Mesendoderm (in vitro differentiated cells): ENCODE results near the gene TGFB1I1.

ENCODE experiments used
- DNase-seq: peaks from one replicate; pipeline ENCODE4 v3.0.0; 2013
- H2AK5ac ChIP-seq: 2 replicates; pipeline ENCODE4 v1.6.1; 2013; ENCODE audit warnings: low read length, inconsistent platforms
- H2BK120ac ChIP-seq: 2 replicates; pipeline ENCODE4 v1.6.1; 2013; ENCODE audit warnings: low read depth, mild to moderate bottlenecking, low read length, moderate library complexity, mixed read lengths
- H2BK15ac ChIP-seq: replicated peaks from 2 replicates; pipeline ENCODE4 v1.6.1; 2013; ENCODE audit warnings: low read depth, mild to moderate bottlenecking, moderate library complexity
- H2BK5ac ChIP-seq: 2 replicates; pipeline ENCODE4 v1.6.1; 2013; ENCODE audit warnings: low read length, inconsistent platforms
- H3K18ac ChIP-seq: 2 replicates; pipeline ENCODE4 v1.6.1; 2013; ENCODE audit warnings: mild to moderate bottlenecking, low read length, mixed read lengths
- H3K23ac ChIP-seq: one replicate; pipeline ENCODE4 v1.6.1; 2013; ENCODE audit warnings: low read length
- H3K27ac ChIP-seq: 2 replicates; pipeline ENCODE4 v1.5.1; 2013; ENCODE audit warnings: low read depth, mild to moderate bottlenecking, inconsistent platforms, low read length, moderate library complexity
- H3K27me3 ChIP-seq: 2 replicates; pipeline ENCODE4 v1.6.1; 2013; ENCODE audit warnings: low read length, control low read depth, mild to moderate bottlenecking, inconsistent platforms; ENCODE audit not compliant: insufficient read depth, poor library complexity
- H3K36me3 ChIP-seq: 2 replicates; pipeline ENCODE4 v1.6.1; 2013; ENCODE audit warnings: low read length, inconsistent platforms; ENCODE audit not compliant: control insufficient read depth, insufficient read depth
- H3K4ac ChIP-seq: one replicate; pipeline ENCODE4 v1.6.1; 2013; ENCODE audit warnings: low read depth, mild to moderate bottlenecking, low read length, moderate library complexity
- H3K4me1 ChIP-seq: 2 replicates; pipeline ENCODE4 v1.6.1; 2013; ENCODE audit warnings: low read depth, low read length, inconsistent platforms; ENCODE audit not compliant: control insufficient read depth
- H3K4me2 ChIP-seq: 2 replicates; pipeline ENCODE4 v1.6.1; 2013; ENCODE audit warnings: low read length
- H3K4me3 ChIP-seq: 2 replicates; pipeline ENCODE4 v1.5.1; 2013; ENCODE audit warnings: mild to moderate bottlenecking, low read length
- H3K56ac ChIP-seq: one replicate; pipeline ENCODE4 v1.6.1; 2013; ENCODE audit warnings: low read length
- H3K79me1 ChIP-seq: 2 replicates; pipeline ENCODE4 v1.6.1; 2013; ENCODE audit warnings: low read length, inconsistent platforms
- H3K79me2 ChIP-seq: 2 replicates; pipeline ENCODE4 v1.6.1; 2013; ENCODE audit warnings: mild to moderate bottlenecking, low read length; ENCODE audit not compliant: control insufficient read depth, insufficient read depth
- H3K9ac ChIP-seq: 2 replicates; pipeline ENCODE4 v1.6.1; 2013; ENCODE audit warnings: low read length, inconsistent platforms
- H4K5ac ChIP-seq: one replicate; pipeline ENCODE4 v1.6.1; 2013; ENCODE audit warnings: low read length
- H4K8ac ChIP-seq: one replicate; pipeline ENCODE4 v1.6.1; 2013; ENCODE audit warnings: low read depth, mild to moderate bottlenecking, control low read depth, low read length, moderate library complexity
- WGBS: extraction: QIAGEN DNeasy Blood & Tissue Kit; methylation state at CpG from one replicate; pipeline ENCODE4 v1.1.7; 2013; ENCODE audit warnings: low lambda C conversion rate, missing lambda C conversion rate; ENCODE audit not compliant: insufficient coverage; ENCODE audit errors: extremely low coverage; 5-methylcytosine and 5-hydroxymethylcytosine counted together

TGFB1I1 gene

GRCh38 chr16:31453255-31454204 lies 18.4 kb upstream of the TGFB1I1 start:
- H3K23ac ChIP-seq: no peak overlapping the region
- no peak overlapping the region for H3K27ac ChIP-seq
- peak; percentile 81 for DNase-seq
- WGBS: no CpG with 5 or more reads among the region's 20 CpGs
- H3K27me3 ChIP-seq: no peaks in the 10 kb centered on the region
- H3K56ac ChIP-seq: peak overlapping the region; percentile 72
- H3K9ac ChIP-seq: peak overlapping the region; percentile 39
- H2BK15ac ChIP-seq: no peak overlapping the region
- H3K4me1 ChIP-seq: peaks cover 10% of the 10 kb centered on the region
- H3K18ac ChIP-seq: no peak overlapping the region
- peaks cover 25% of the 10 kb centered on the region for H3K79me2 ChIP-seq
- no peak overlapping the region for H3K4ac ChIP-seq
- no peak overlapping the region for H3K4me3 ChIP-seq
- H2AK5ac ChIP-seq: peak overlapping the region; percentile 74
- no peak overlapping the region for H4K8ac ChIP-seq
- no peak overlapping the region for H2BK120ac ChIP-seq
- peak overlapping the region; percentile 1 for H2BK5ac ChIP-seq
- H3K36me3 ChIP-seq: no peaks in the 10 kb centered on the region
- no peak overlapping the region for H3K4me2 ChIP-seq
- peaks cover 24% of the 10 kb centered on the region for H3K79me1 ChIP-seq
- H4K5ac ChIP-seq: no peak overlapping the region

GRCh38 chr16:31455601-31456314 lies 16.2 kb upstream of the TGFB1I1 start:
- no peak overlapping the region for H2BK5ac ChIP-seq
- no peak overlapping the region for H4K8ac ChIP-seq
- no peak overlapping the region for H3K27ac ChIP-seq
- peaks cover 25% of the 10 kb centered on the region for H3K79me2 ChIP-seq
- no peaks in the 10 kb centered on the region for H3K36me3 ChIP-seq
- H3K18ac ChIP-seq: no peak overlapping the region
- H3K23ac ChIP-seq: no peak overlapping the region
- peaks cover 12% of the 10 kb centered on the region for H3K4me1 ChIP-seq
- WGBS: no CpG with 5 or more reads among the region's 17 CpGs
- no peak overlapping the region for H2AK5ac ChIP-seq
- no peak overlapping the region for H3K4ac ChIP-seq
- H4K5ac ChIP-seq: no peak overlapping the region
- peak overlapping the region; percentile 18 for H3K9ac ChIP-seq
- H3K27me3 ChIP-seq: no peaks in the 10 kb centered on the region
- no peak overlapping the region for H2BK15ac ChIP-seq
- peak; percentile 60 for DNase-seq
- no peak overlapping the region for H3K4me3 ChIP-seq
- H2BK120ac ChIP-seq: no peak overlapping the region
- no peak overlapping the region for H3K4me2 ChIP-seq
- H3K79me1 ChIP-seq: peaks cover 24% of the 10 kb centered on the region
- peak overlapping the region; percentile 18 for H3K56ac ChIP-seq

- H3K23ac ChIP-seq: no peak overlapping the region
- no peak overlapping the region for H3K4me2 ChIP-seq
- no peak overlapping the region for H2AK5ac ChIP-seq
- H2BK120ac ChIP-seq: no peak overlapping the region
- no peak overlapping the region for H3K18ac ChIP-seq
- H3K79me1 ChIP-seq: peaks cover 24% of the 10 kb centered on the region
- H3K27ac ChIP-seq: no peak overlapping the region
- whole genome bisulfite sequencing: no CpG with 5 or more reads among the region's 8 CpGs
- peak; percentile 17 for DNase-seq
- peak overlapping the region; percentile 19 for H3K9ac ChIP-seq
- H3K27me3 ChIP-seq: no peaks in the 10 kb centered on the region
- no peak overlapping the region for H2BK15ac ChIP-seq
- no peak overlapping the region for H2BK5ac ChIP-seq
- no peak overlapping the region for H3K56ac ChIP-seq
- H3K4me1 ChIP-seq: peaks cover 12% of the 10 kb centered on the region
- no peak overlapping the region for H4K8ac ChIP-seq
- H4K5ac ChIP-seq: no peak overlapping the region
- H3K36me3 ChIP-seq: no peaks in the 10 kb centered on the region
- H3K4me3 ChIP-seq: no peak overlapping the region
- peaks cover 25% of the 10 kb centered on the region for H3K79me2 ChIP-seq
- no peak overlapping the region for H3K4ac ChIP-seq
Observed at GRCh38 chr16:31456988-31457360, 15.0 kb upstream of the TGFB1I1 start.

- no CpG with 5 or more reads among the region's 42 CpGs for WGBS
- Histone ChIP-seq H3K4me1 (peaks cover 11% of the 10 kb centered on the region), H2BK15ac (no peak overlapping the region)
Observed at GRCh38 chr16:31458073-31458843, 13.7 kb upstream of the TGFB1I1 start.

GRCh38 chr16:31458844-31459686 lies 12.9 kb upstream of the TGFB1I1 start, which contains the start of gene ARMC5:
TSS of gene ARMC5 (plus strand) at chr16:31459501. CDS start at chr16:31459525, 24 bp downstream.
- WGBS: no CpG with 5 or more reads among the region's 91 CpGs
- Histone ChIP-seq H3K27me3 (no peaks in the 10 kb centered on the region), H3K9ac (peak within 1 kb of the TSS; percentile 96), H2BK15ac (no peak within 1 kb of the TSS), H3K4me2 (peak within 1 kb of the TSS; percentile 95), H2BK5ac (peak within 1 kb of the TSS; percentile 97), H2AK5ac (peak within 1 kb of the TSS; percentile 56), H3K4me1 (peaks cover 6% of the 10 kb centered on the region), H4K8ac (no peak within 1 kb of the TSS), H3K27ac (peak within 1 kb of the TSS; percentile 89), H3K79me1 (peaks cover 24% of the 10 kb centered on the region), H3K23ac (peak within 1 kb of the TSS; percentile 81), H3K4ac (peak within 1 kb of the TSS; percentile 94), H2BK120ac (peak within 1 kb of the TSS; percentile 17), H3K56ac (peak within 1 kb of the TSS; percentile 99), H4K5ac (peak within 1 kb of the TSS; percentile 21), H3K79me2 (peaks cover 25% of the 10 kb centered on the region), H3K4me3 (peak within 1 kb of the TSS; percentile 76), H3K18ac (peak within 1 kb of the TSS; percentile 44), H3K36me3 (no peaks in the 10 kb centered on the region)
- DNase-seq: peak; percentile 99

More at GRCh38 chr16:31458073-31458843, 13.7 kb upstream of the TGFB1I1 start:
- peak overlapping the region; percentile 54 for H3K4me3 ChIP-seq
- no peak overlapping the region for H2BK120ac ChIP-seq
- H4K8ac ChIP-seq: no peak overlapping the region
- H3K27ac ChIP-seq: peak overlapping the region; percentile 87
- no peaks in the 10 kb centered on the region for H3K27me3 ChIP-seq
- no peak overlapping the region for H2AK5ac ChIP-seq
- H3K79me1 ChIP-seq: peaks cover 24% of the 10 kb centered on the region
- no peak overlapping the region for H3K23ac ChIP-seq
- no peak overlapping the region for H4K5ac ChIP-seq
- H3K36me3 ChIP-seq: no peaks in the 10 kb centered on the region
- H2BK5ac ChIP-seq: no peak overlapping the region
- peaks cover 25% of the 10 kb centered on the region for H3K79me2 ChIP-seq
- peak overlapping the region; percentile 81 for H3K9ac ChIP-seq
- H3K18ac ChIP-seq: peak overlapping the region; percentile 34
- peak overlapping the region; percentile 95 for H3K4me2 ChIP-seq
- H3K56ac ChIP-seq: peak overlapping the region; percentile 92
- DNase-seq: peak; percentile 75
- peak overlapping the region; percentile 28 for H3K4ac ChIP-seq
